ENCODE results near the gene VWA8. TPM values are rescaled to one million over a fixed set of nuclear protein-coding genes. Genes with fewer than 3 reads are reported as not detected.
"Not testable (repeated sequence)": the region's sequence is repeated elsewhere in the genome, so short reads cannot be mapped to it uniquely, and the experiment has no call there.

Gene VWA8
- total and polyA plus RNA-seq, 2 of the 8 experiments (the other 6 are each of a cell fraction or from before 2014, with no cell fraction given) = 5.9 to 19.6 TPM

- H2BK15ac ChIP-seq (ENCODE audit: low read length); H4K5ac ChIP-seq (ENCODE audit: insufficient read length, low read depth, low read length); CTCF ChIA-PET (ENCODE audit: partially characterized antibody); H3K18ac ChIP-seq (ENCODE audit: extremely low read depth, low read length); POLR2A ChIA-PET (ENCODE audit: partially characterized antibody); H2BK20ac ChIP-seq (ENCODE audit: low read length); H3K27me3 ChIP-seq (replicated peaks in 1 of 4; ENCODE audit: control insufficient read depth in 3 of 4, extremely low read depth in 1 of 4, insufficient read depth in 3 of 4, low read length in 3 of 4); FAIRE-seq; H3K36me3 ChIP-seq (ENCODE audit: control insufficient read depth in 2 of 4, insufficient read depth in 4 of 4, low read length in 3 of 4); H3K23ac ChIP-seq (ENCODE audit: insufficient read length); H4K20me1 ChIP-seq (replicated peaks in 1 of 2; ENCODE audit: control insufficient read depth in 1 of 2, insufficient read depth in 2 of 2, low read length in 2 of 2); H3K9ac ChIP-seq (replicated peaks in 1 of 4; ENCODE audit: extremely low read depth in 1 of 4, low read depth in 3 of 4, low read length in 3 of 4); H2AK5ac ChIP-seq (ENCODE audit: low read depth, low read length); H3K4me1 ChIP-seq (replicated peaks in 1 of 4; ENCODE audit: control insufficient read depth in 3 of 4, insufficient read depth in 4 of 4, low read length in 3 of 4); H2BK12ac ChIP-seq (ENCODE audit: low read depth, low read length); H3K79me2 ChIP-seq (ENCODE audit: control insufficient read depth in 1 of 2, insufficient read depth in 2 of 2, low read length in 2 of 2); H4K91ac ChIP-seq (replicated peaks; ENCODE audit: insufficient read length, low read length); H4K8ac ChIP-seq (ENCODE audit: extremely low read depth, insufficient read depth, low read length); H2AFZ ChIP-seq (ENCODE audit: low read length); H3K27ac ChIP-seq (ENCODE audit: low read depth, low read length); H2BK5ac ChIP-seq (ENCODE audit: low read depth, low read length); H3K23me2 ChIP-seq (ENCODE audit: low read depth, low read length); H3K4me2 ChIP-seq (ENCODE audit: insufficient read depth in 1 of 2, low read depth in 2 of 2, low read length in 2 of 2); H3K79me1 ChIP-seq (ENCODE audit: low read depth, low read length); DNase-seq (ENCODE audit: low read depth in 1 of 2, low spot score in 2 of 2); H3K14ac ChIP-seq (ENCODE audit: insufficient read length); H3K4ac ChIP-seq (replicated peaks; ENCODE audit: insufficient read length, low read depth, low read length); H3K9me3 ChIP-seq (ENCODE audit: insufficient read depth in 2 of 2, low read depth in 1 of 2, low read length in 1 of 2); H3K4me3 ChIP-seq (ENCODE audit: extremely low read depth in 1 of 4, insufficient read depth in 2 of 4, low read depth in 3 of 4, low read length in 4 of 4); H2BK120ac ChIP-seq (replicated peaks; ENCODE audit: low read depth, low read length); H3K56ac ChIP-seq (replicated peaks; ENCODE audit: insufficient read length, low read depth, low read length): not testable (repeated sequence)
- WGBS, 2 experiments (ENCODE audit: extremely low coverage in 1 of 2, insufficient coverage in 1 of 2, insufficient read length in 1 of 2, insufficient replicate concordance in 2 of 2, low coverage in 1 of 2, low lambda C conversion rate in 2 of 2, missing lambda C conversion rate in 1 of 2) = 94% methylated on average over 2 of the region's 24 CpGs; no CpG with 5 or more reads in 1 of the 2 experiments
Observed at GRCh38 chr13:41898411-41898810, 62.5 kb downstream of the VWA8 start.
